Activated T-cell treated with anti-CD3 and anti-CD28 coated beads for 48 hours (primary cell): ENCODE measurements around the gene ZNF749.
A peak's percentile ranks its signal among the peaks of the same experiment; 100 is the strongest.
"Not testable (repeated sequence)": the region's sequence is repeated elsewhere in the genome, so short reads cannot be mapped to it uniquely, and the experiment has no call there.

Source experiments
- DNase-seq: peaks from one replicate; pipeline ENCODE4 v3.0.0-alpha.2; 2020; ENCODE audit warnings: low read depth

The ZNF749 gene

GRCh38 chr19:57466489-57466888, 31.4 kb downstream of the ZNF749 start:
- no peak for DNase-seq

DNA sequence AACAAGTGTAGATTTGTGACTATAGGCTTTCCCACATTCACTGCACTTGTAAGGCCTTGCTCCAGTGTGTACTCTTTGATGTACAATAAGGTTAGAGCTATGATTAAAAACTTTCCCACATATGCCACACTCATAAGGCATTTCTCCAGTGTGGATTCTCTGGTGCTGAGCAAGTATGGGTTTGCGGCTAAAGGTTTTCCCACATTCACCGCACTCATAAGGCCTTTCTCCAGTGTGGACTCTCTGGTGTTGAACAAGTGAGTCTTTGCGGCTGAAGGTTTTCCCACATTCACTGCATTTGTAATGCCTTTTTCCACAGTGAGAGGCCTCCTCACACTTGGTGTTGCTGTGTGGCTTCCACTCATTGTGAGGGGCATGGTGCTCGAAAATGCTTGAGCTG, 38.5 kb downstream of the ZNF749 start:
- no peak for DNase-seq

DNA sequence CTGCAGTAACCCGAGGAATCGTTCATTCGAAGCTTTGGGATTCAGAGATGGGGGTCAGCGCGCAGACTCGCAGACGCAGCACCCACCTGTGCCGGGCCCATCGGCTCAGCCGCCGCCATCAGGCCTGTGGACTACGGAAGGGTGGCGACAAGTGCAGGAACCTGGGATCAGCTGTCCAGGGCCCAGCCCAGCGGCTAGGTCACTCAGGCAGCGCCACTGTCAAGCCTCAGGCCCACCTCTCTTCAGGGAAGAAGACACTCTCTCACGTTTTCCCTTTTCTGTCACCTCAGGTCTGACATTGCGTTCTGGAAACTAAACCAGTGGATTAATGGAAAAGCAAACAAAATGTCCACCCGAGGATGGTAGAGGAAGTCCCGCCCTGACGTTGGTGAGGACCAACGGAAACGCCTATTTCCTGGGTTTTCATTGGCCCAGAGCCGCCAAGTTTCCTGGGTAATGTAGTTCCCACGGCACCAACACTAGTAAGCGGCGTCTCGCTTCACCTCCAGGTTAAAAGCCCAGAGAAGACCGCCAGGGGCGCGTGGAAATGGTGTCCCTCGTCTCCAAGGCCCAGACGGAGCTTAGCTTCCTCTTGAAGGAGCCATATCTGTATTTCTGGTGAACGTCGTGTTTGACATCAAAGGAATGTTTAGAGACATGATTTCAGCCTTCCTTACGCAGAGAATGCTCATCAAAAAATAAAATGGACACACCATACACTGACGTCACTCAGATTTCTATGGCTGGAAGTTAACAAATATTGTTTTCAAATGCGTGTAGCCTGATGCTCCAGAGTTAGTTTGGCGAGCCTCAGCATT, 42.3 kb downstream of the ZNF749 start, which contains the start of gene ZNF772:
ZNF772 (minus strand) TSS at position 376 of the 818 bp plus-strand sequence; CDS start at position 119, 257 bp downstream.
- peak; percentile 77 for DNase-seq

- peak; percentile 86 for DNase-seq
Observed at GRCh38 chr19:57487477-57488298, 52.6 kb downstream of the ZNF749 start, which contains the start of gene ZNF419. Gene ZNF419 (plus strand): TSS chr19:57487750. CDS start chr19:57487951, 201 bp downstream.

DNA sequence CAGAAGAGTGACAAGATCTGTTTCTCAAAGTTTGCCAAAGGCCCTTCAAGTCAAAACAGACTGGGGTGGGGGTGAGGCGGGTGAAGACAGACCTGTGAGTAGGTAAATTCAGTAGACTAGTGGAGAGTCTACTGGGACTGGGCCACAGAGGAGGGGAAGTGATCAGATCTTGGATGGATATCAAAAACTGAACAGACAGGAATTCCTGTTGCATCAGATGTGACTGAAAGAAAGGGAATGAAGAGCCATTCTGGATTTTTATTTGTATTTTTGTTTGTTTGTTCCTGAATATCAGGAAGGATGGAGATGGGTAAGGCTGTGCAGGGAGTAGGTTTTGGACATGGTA, 53.1 kb downstream of the ZNF749 start:
- not testable (repeated sequence) for DNase-seq
